Measurements from ENCODE around the gene DNAAF1. TPM values are rescaled to one million over a fixed set of nuclear protein-coding genes. Genes with fewer than 3 reads are reported as not detected.
A peak's percentile ranks its signal among the peaks of the same experiment; 100 is the strongest.

The DNAAF1 gene
- total RNA-seq, 2 donors from 2014 or later: 0.32 to 8.2 TPM

DNA sequence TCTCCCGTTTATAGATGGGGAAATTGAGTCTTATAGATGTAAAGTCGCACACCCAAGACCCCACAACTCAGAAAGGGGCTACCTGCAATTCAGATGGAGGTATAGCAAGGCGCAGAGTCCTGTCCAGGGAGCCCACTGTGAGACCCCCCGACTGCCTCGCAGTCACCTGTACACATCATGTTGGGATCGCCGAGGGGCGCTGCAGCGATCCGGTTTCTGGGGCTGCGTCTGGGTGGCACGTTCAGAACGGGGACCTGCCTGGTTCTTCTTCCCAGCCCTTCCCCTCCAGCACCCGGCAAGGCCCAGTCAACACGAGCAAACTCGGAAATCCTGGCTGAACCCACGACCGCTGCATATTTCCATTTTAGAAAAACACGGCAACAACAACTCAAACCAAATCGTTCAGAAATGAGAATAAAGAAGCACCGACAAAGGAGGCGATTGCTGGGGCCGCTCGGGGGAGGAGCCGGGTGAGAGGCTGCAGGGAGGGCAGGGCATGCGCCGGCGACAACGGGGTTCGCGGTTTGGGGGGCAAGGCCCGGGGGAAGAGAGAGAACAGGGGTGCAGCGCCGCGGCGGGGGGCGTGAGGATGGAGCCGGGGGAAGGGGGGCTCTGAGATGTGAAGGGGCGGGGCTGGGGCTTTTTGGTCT, 774 bp upstream of the DNAAF1 start:
- peak overlapping the region; percentile 84 to 94 for H3K4me3 ChIP-seq
- TF ChIP-seq, protein P1, sequence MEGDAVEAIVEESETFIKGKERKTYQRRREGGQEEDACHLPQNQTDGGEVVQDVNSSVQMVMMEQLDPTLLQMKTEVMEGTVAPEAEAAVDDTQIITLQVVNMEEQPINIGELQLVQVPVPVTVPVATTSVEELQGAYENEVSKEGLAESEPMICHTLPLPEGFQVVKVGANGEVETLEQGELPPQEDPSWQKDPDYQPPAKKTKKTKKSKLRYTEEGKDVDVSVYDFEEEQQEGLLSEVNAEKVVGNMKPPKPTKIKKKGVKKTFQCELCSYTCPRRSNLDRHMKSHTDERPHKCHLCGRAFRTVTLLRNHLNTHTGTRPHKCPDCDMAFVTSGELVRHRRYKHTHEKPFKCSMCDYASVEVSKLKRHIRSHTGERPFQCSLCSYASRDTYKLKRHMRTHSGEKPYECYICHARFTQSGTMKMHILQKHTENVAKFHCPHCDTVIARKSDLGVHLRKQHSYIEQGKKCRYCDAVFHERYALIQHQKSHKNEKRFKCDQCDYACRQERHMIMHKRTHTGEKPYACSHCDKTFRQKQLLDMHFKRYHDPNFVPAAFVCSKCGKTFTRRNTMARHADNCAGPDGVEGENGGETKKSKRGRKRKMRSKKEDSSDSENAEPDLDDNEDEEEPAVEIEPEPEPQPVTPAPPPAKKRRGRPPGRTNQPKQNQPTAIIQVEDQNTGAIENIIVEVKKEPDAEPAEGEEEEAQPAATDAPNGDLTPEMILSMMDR (IDR thresholded peaks at IDR 0.05): no peak
- TF ChIP-seq POLR2AphosphoS5 (IDR thresholded peaks at IDR 0.05) (no peak), POLR2A (IDR thresholded peaks at IDR 0.05) (no peak)
- peak; percentile 10 for DNase-seq (ENCODE audit: low spot score)
- H3K9me3 ChIP-seq: no peaks in the 10 kb centered on the region
- no peaks in the 10 kb centered on the region for H3K27me3 ChIP-seq (replicated peaks; ENCODE audit: insufficient read depth)
- H3K4me1 ChIP-seq (replicated peaks): no peaks in the 10 kb centered on the region
- WGBS: under 1% methylated on average over 32 of the region's 39 CpGs
- H3K36me3 ChIP-seq: no peaks in the 10 kb centered on the region
- peak overlapping the region; percentile 75 to 82 for H3K27ac ChIP-seq
- intact Hi-C loops (cut with DNase I): no loop called here

GRCh38 chr16:84150926-84151325, 5.8 kb downstream of the DNAAF1 start:
- H3K36me3 ChIP-seq: no peaks in the 10 kb centered on the region
- no peak overlapping the region for H3K27ac ChIP-seq
- no peaks in the 10 kb centered on the region for H3K4me1 ChIP-seq (replicated peaks)
- 88% methylated on average over 3 of the region's 3 CpGs for WGBS
- no peak for DNase-seq (ENCODE audit: low spot score)
- no peaks in the 10 kb centered on the region for H3K9me3 ChIP-seq
- no peak for TF ChIP-seq POLR2A (IDR thresholded peaks at IDR 0.05)
- TF ChIP-seq, protein P1 (IDR thresholded peaks at IDR 0.05): no peak
- no peak for TF ChIP-seq POLR2AphosphoS5 (IDR thresholded peaks at IDR 0.05)
- no peaks in the 10 kb centered on the region for H3K27me3 ChIP-seq (replicated peaks; ENCODE audit: insufficient read depth)
- intact Hi-C loops (cut with DNase I): no loop called here
- no peak overlapping the region for H3K4me3 ChIP-seq

DNA sequence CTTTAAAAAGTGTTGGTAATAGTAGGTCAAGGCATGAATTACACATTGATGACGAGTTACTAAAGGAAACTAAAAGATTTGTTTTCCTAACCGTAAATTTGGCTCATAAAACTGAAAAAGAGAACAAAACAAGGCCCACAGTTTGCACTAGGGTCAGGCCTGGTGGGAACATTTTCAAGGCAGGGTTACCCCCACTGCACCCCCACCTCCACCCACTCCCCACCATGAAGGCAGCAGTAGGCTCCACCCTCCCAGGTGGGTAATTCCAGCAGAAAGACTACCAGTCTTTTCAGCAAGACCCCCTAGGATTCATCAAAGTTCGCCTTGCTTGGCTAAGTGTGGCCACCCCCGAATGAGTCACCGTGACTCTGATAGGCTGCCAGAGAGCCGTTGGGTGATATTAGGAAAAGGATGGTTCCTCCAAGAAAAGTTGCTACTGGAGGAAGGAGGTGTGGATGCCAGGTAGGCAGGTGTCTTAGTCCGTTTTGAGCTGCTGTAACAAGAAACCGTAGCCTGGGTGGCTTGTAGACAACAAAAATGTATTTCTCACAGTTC, 8.6 kb downstream of the DNAAF1 start:
- TF ChIP-seq, protein P1 (IDR thresholded peaks at IDR 0.05): no peak
- TF ChIP-seq POLR2A (IDR thresholded peaks at IDR 0.05): no peak
- TF ChIP-seq POLR2AphosphoS5 (IDR thresholded peaks at IDR 0.05): no peak
- H3K27me3 ChIP-seq (replicated peaks; ENCODE audit: insufficient read depth): no peaks in the 10 kb centered on the region
- intact Hi-C loops (cut with DNase I): no loop called here
- no peak for DNase-seq (ENCODE audit: low spot score)
- H3K27ac ChIP-seq: no peak overlapping the region
- 34% methylated on average over 8 of the region's 8 CpGs for WGBS
- no peaks in the 10 kb centered on the region for H3K4me1 ChIP-seq (replicated peaks)
- H3K4me3 ChIP-seq: no peak overlapping the region
- no peaks in the 10 kb centered on the region for H3K36me3 ChIP-seq
- no peaks in the 10 kb centered on the region for H3K9me3 ChIP-seq

DNA sequence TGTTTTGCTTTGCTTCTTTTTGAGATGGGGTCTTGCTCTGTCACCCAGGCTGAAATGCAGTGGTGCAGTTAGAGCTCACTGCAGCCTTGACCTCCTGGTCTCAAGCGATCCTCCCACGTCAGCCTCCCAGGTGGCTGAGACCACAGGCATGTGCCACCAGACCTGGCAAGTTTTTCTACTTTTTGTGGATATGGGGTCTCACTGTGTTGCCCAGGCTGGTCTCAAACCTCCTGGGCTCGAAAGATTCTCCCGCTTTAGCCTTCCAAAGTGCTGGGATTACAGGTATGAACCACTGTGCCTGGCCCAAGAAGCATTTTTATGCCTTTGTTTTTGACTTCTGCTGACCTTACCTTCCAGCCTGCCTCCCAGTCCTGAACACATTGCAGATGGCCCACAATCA, 10.1 kb downstream of the DNAAF1 start:
- Histone ChIP-seq H3K4me1 (replicated peaks) (no peaks in the 10 kb centered on the region), H3K9me3 (no peaks in the 10 kb centered on the region), H3K36me3 (no peaks in the 10 kb centered on the region), H3K27ac (no peak overlapping the region), H3K27me3 (replicated peaks; ENCODE audit: insufficient read depth) (no peaks in the 10 kb centered on the region), H3K4me3 (no peak overlapping the region)
- no peak for TF ChIP-seq POLR2A (IDR thresholded peaks at IDR 0.05)
- TF ChIP-seq, protein P1 (IDR thresholded peaks at IDR 0.05): no peak
- TF ChIP-seq POLR2AphosphoS5 (IDR thresholded peaks at IDR 0.05): no peak
- DNase-seq (ENCODE audit: low spot score): no peak
- 93% methylated on average over 4 of the region's 4 CpGs for WGBS
- intact Hi-C loops (cut with DNase I): no loop called here

DNA sequence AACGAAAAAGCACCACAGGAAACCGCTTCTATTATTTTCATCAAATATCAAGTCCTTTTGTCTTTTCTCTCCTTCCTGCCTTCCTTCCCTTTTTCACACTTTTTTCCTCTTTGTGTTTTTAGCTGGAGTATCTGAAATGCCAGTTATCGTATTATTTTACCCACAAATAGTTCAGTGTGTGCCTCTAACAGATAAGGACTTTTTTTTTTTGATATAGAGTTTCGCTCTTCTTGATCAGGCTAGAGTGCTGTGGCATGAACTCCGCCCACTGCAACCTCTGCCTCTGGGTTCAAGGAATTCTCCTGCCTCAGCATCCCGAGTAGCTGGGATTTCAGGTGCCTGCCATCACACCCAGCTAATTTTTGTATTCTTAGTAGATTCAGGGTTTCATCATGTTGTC, 10.7 kb downstream of the DNAAF1 start:
- no peaks in the 10 kb centered on the region for H3K27me3 ChIP-seq (replicated peaks; ENCODE audit: insufficient read depth)
- TF ChIP-seq POLR2A (IDR thresholded peaks at IDR 0.05) (no peak), POLR2AphosphoS5 (IDR thresholded peaks at IDR 0.05) (no peak)
- TF ChIP-seq, protein P1 (IDR thresholded peaks at IDR 0.05): no peak
- no peak for DNase-seq (ENCODE audit: low spot score)
- no peaks in the 10 kb centered on the region for H3K4me1 ChIP-seq (replicated peaks)
- H3K36me3 ChIP-seq: no peaks in the 10 kb centered on the region
- 93% methylated on average over 6 of the region's 6 CpGs for WGBS
- intact Hi-C loops (cut with DNase I): no loop called here
- no peaks in the 10 kb centered on the region for H3K9me3 ChIP-seq
- no peak overlapping the region for H3K4me3 ChIP-seq
- H3K27ac ChIP-seq: no peak overlapping the region
